Measurements from ENCODE around the gene CSF2RB.
A peak's percentile ranks its signal among the peaks of the same experiment; 100 is the strongest.

DNA sequence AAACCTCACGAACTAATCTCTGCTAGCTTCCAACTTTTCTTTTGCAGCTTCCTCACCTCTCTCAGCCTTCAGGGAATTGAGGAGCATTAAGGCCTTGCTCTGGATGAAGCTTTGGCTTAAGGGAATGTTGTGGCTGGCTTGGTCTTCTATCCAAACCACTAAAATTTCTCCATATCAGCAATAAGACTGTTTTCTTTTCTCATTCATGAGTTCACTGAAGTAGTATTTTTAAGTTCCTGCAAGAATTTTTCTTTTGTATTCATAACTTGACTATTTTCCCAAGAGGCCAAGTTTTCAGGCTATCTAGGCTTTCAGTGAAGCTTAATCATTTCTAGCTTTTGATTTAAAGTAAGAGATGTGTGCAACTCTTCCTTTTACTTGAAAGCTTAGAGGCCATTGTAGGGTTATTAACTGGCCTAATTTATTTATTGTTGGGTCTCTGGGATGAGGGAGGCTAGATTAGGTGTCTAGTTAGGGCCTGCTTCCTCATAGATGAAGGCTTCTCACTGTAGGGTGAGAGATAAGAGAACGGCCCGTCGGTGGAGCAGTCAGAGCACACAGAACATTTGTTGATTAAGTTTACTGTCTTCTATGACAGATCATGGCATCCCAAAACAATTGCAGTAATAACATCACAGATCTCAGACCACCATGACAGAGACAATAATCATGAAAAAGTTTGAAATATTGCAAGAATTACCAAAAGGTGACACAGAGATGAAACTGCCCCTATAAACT lies 33.2 kb downstream of the CSF2RB start:
- TF ChIP-seq, protein P1, sequence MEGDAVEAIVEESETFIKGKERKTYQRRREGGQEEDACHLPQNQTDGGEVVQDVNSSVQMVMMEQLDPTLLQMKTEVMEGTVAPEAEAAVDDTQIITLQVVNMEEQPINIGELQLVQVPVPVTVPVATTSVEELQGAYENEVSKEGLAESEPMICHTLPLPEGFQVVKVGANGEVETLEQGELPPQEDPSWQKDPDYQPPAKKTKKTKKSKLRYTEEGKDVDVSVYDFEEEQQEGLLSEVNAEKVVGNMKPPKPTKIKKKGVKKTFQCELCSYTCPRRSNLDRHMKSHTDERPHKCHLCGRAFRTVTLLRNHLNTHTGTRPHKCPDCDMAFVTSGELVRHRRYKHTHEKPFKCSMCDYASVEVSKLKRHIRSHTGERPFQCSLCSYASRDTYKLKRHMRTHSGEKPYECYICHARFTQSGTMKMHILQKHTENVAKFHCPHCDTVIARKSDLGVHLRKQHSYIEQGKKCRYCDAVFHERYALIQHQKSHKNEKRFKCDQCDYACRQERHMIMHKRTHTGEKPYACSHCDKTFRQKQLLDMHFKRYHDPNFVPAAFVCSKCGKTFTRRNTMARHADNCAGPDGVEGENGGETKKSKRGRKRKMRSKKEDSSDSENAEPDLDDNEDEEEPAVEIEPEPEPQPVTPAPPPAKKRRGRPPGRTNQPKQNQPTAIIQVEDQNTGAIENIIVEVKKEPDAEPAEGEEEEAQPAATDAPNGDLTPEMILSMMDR (conservative IDR thresholded peaks at IDR 0.05), result 0 out of 2 replicates have a peak, but pooled peaks have one; percentile 25
- TF ChIP-seq EZH2 (IDR thresholded peaks at IDR 0.05; ENCODE audit: low read depth), result no peak
